ENCODE results near the gene XRN2. TPM values are rescaled to one million over a fixed set of nuclear protein-coding genes. Genes with fewer than 3 reads are reported as not detected.

XRN2 gene
- total RNA-seq, 3 donors from 2014 or later (not counting 1 experiment from before 2014, with no cell fraction given) = 52.9 to 61.8 (median 57.4) TPM

DNA sequence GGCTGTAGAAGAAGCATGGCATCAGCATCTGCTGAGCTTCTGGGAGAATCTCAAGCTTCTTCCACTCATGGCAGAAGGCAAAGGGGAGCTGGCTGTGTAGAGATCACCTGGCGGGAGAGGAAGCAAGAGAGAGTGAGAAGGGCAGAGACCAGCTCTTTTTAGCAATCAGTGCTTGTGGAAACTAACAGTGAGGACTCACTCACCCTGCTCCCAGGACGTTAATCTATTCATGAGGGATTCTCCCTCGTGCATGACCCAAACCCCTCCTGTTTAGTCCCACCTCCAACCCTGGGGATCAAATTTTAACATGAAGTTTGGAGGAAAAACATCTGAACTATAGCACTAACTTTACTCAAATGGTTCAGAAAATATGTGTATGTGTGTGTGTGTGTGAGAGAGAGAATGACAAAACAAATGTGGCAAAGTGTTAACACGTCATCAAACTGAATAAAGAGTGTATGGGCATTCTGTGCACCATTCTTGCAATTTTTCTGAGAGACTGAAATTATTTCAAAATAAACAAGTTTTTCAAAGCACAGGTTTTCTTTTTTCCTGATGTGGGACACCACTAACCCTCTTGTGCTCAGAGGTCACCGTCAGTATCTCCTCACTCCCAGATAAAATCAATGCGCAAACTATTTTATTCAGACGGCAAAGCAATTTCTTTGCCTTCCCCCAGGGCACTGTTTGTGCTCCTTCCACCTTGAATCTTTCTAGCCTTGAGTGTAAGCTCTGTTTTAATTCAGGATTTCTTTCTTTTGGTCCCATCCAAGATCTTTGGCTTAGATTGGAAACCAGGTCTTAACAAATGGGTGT, 23.2 kb upstream of the XRN2 start:
- no peak overlapping the region for H3K4me3 Mint-ChIP-seq
- Histone ChIP-seq H3K4me1 (ENCODE audit: control insufficient read depth, insufficient read depth, low read length) (no peaks in the 10 kb centered on the region), H3K9me3 (ENCODE audit: control insufficient read depth, insufficient read depth, low read length) (no peaks in the 10 kb centered on the region), H3K4me3 (ENCODE audit: low read length) (no peak overlapping the region), H3K27me3 (ENCODE audit: control insufficient read depth, insufficient read depth, low read length) (no peaks in the 10 kb centered on the region), H3K27ac (ENCODE audit: low read length) (no peak overlapping the region), H3K36me3 (ENCODE audit: control insufficient read depth, insufficient read depth, low read length) (no peaks in the 10 kb centered on the region)
- WGBS (ENCODE audit: insufficient coverage) = 66% methylated on average over 7 of the region's 7 CpGs
- no peaks in the 10 kb centered on the region for H3K9me3 Mint-ChIP-seq
- ATAC-seq (no peak), DNase-seq (no peak)
- no peak overlapping the region for H3K27ac Mint-ChIP-seq
- intact Hi-C loops (cut with micrococcal nuclease) = no loop called here
- TF ChIP-seq, protein P1, sequence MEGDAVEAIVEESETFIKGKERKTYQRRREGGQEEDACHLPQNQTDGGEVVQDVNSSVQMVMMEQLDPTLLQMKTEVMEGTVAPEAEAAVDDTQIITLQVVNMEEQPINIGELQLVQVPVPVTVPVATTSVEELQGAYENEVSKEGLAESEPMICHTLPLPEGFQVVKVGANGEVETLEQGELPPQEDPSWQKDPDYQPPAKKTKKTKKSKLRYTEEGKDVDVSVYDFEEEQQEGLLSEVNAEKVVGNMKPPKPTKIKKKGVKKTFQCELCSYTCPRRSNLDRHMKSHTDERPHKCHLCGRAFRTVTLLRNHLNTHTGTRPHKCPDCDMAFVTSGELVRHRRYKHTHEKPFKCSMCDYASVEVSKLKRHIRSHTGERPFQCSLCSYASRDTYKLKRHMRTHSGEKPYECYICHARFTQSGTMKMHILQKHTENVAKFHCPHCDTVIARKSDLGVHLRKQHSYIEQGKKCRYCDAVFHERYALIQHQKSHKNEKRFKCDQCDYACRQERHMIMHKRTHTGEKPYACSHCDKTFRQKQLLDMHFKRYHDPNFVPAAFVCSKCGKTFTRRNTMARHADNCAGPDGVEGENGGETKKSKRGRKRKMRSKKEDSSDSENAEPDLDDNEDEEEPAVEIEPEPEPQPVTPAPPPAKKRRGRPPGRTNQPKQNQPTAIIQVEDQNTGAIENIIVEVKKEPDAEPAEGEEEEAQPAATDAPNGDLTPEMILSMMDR (IDR thresholded peaks at IDR 0.05) = no peak
- no peaks in the 10 kb centered on the region for H3K4me1 Mint-ChIP-seq
- no peaks in the 10 kb centered on the region for H3K36me3 Mint-ChIP-seq
- H3K27me3 Mint-ChIP-seq (ENCODE audit: low read depth in 2 of 2) = peaks cover 23 to 27% of the 10 kb centered on the region in 2 donors

DNA sequence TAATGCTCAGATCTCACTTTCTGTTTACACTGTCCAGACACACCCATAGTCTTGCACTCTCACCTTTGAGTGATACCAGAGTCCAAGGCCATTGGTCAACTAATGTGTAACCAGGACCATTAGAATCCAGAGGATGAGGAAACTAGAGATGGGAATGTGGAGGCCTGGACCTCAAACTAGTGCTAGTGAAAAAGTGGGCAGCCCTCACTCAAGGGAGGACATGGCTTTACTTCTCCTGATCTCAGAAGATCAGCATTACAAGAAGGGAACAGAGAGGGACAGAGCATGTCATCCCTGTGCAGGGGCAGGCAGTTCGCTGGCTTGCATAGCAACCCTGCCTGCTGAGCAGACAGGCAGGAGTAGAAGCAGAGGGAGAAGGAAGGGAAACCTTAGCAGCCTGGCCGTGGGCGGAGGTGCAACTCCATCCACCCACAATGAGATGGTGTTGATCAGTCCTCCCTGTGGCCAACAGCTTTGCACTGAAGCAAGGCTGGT, 22.6 kb upstream of the XRN2 start:
- H3K27me3 Mint-ChIP-seq (ENCODE audit: low read depth in 2 of 2) = peaks cover 24 to 28% of the 10 kb centered on the region in 2 donors
- H3K9me3 Mint-ChIP-seq = no peaks in the 10 kb centered on the region
- ATAC-seq = no peak
- no peak overlapping the region for H3K4me3 ChIP-seq (ENCODE audit: low read length)
- no peaks in the 10 kb centered on the region for H3K9me3 ChIP-seq (ENCODE audit: control insufficient read depth, insufficient read depth, low read length)
- no peaks in the 10 kb centered on the region for H3K36me3 ChIP-seq (ENCODE audit: control insufficient read depth, insufficient read depth, low read length)
- WGBS (ENCODE audit: insufficient coverage) = 84% methylated on average over 3 of the region's 3 CpGs
- no peak overlapping the region for H3K4me3 Mint-ChIP-seq
- H3K4me1 ChIP-seq (ENCODE audit: control insufficient read depth, insufficient read depth, low read length) = no peaks in the 10 kb centered on the region
- no peaks in the 10 kb centered on the region for H3K4me1 Mint-ChIP-seq
- H3K27ac Mint-ChIP-seq = no peak overlapping the region
- peaks cover 3% of the 10 kb centered on the region for H3K36me3 Mint-ChIP-seq
- H3K27ac ChIP-seq (ENCODE audit: low read length) = no peak overlapping the region
- H3K27me3 ChIP-seq (ENCODE audit: control insufficient read depth, insufficient read depth, low read length) = no peaks in the 10 kb centered on the region
- TF ChIP-seq, protein P1 (IDR thresholded peaks at IDR 0.05) = no peak
- intact Hi-C loops (cut with micrococcal nuclease) = no loop called here
- DNase-seq = no peak

DNA sequence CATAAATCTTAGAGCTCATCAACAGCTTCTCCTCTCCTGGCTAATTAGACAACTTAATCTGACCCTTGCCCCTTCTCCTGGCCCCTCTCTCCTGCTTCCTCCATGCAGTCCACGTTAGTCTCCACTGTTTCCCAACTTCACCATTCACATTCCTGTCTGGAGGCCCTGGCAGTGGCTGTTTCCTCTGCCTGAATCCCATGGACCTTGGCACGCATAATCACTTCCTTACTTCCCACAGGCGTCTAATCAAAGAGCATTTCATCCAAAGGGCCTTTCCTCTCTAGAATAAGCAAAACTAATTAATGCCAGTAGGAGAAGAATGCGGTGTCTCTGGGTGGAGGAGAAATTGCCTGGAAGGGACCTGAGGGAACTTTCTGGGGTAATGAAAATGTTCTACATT, 16.4 kb upstream of the XRN2 start:
- TF ChIP-seq, protein P1 (IDR thresholded peaks at IDR 0.05) = no peak
- Mint-ChIP-seq H3K27ac (no peak overlapping the region), H3K27me3 (ENCODE audit: low read depth in 2 of 2) (peaks cover 32 to 44% of the 10 kb centered on the region in 2 donors), H3K4me3 (no peak overlapping the region), H3K9me3 (no peaks in the 10 kb centered on the region), H3K36me3 (peaks cover 10% of the 10 kb centered on the region), H3K4me1 (no peaks in the 10 kb centered on the region)
- Histone ChIP-seq H3K9me3 (ENCODE audit: control insufficient read depth, insufficient read depth, low read length) (no peaks in the 10 kb centered on the region), H3K27ac (ENCODE audit: low read length) (no peak overlapping the region), H3K4me1 (ENCODE audit: control insufficient read depth, insufficient read depth, low read length) (no peaks in the 10 kb centered on the region), H3K36me3 (ENCODE audit: control insufficient read depth, insufficient read depth, low read length) (no peaks in the 10 kb centered on the region), H3K27me3 (ENCODE audit: control insufficient read depth, insufficient read depth, low read length) (no peaks in the 10 kb centered on the region), H3K4me3 (ENCODE audit: low read length) (no peak overlapping the region)
- WGBS (ENCODE audit: insufficient coverage) = 67% methylated on average over 4 of the region's 4 CpGs
- ATAC-seq (no peak), DNase-seq (no peak)
- intact Hi-C loops (cut with micrococcal nuclease) = no loop called here

Measured in natural killer cell (primary cell).